ENCODE measurements around the gene THAP10.

GRCh38 chr15:70892002-70892911, at the start of gene THAP10, which contains the start of gene LRRC49:
- TF ChIP-seq POLR2A (IDR thresholded peaks at IDR 0.05) (peak in 2 of 3 donors; percentile 19 to 36), CTCF (IDR thresholded peaks at IDR 0.05) (no peak)
